GM23338 (cell line): ENCODE measurements around the gene CSNK1A1.

ENCODE experiments used
- CREB1 ChIP-seq: fragments of 250-450 bp; sonication (Bioruptor Pico); IDR thresholded peaks from 2 replicates; pipeline ENCODE4 v1.5.0; 2020; ENCODE audit warnings: low read depth, mild to moderate bottlenecking, moderate library complexity
- EZH2 ChIP-seq: fragments of 200-600 bp; sonication (generic); IDR thresholded peaks from one replicate; pipeline ENCODE4 v1.8.0; 2017; ENCODE audit warnings: antibody characterized with exemption, mild to moderate bottlenecking, low read depth; ENCODE audit not compliant: unreplicated experiment
- EZH2phosphoT487 ChIP-seq: fragments of 200-600 bp; sonication (generic); IDR thresholded peaks from one replicate; pipeline ENCODE4 v1.8.1; 2018; ENCODE audit warnings: antibody characterized with exemption; ENCODE audit not compliant: unreplicated experiment
- JUNB ChIP-seq: IDR thresholded peaks from one replicate; pipeline ENCODE4 v1.6.1; 2016; ENCODE audit warnings: antibody characterized with exemption; ENCODE audit not compliant: unreplicated experiment
- POLR2AphosphoS5 ChIP-seq: IDR thresholded peaks from 2 replicates; pipeline ENCODE4 v1.6.1; 2016; ENCODE audit warnings: antibody characterized with exemption, low read depth
- REST ChIP-seq: IDR thresholded peaks from one replicate; pipeline ENCODE4 v1.6.1; 2018; ENCODE audit warnings: antibody characterized with exemption; ENCODE audit not compliant: unreplicated experiment
- STAT1 ChIP-seq: IDR thresholded peaks from one replicate; pipeline ENCODE4 v1.6.1; 2016; ENCODE audit warnings: antibody characterized with exemption; ENCODE audit not compliant: unreplicated experiment
- ZNF331 ChIP-seq: fragments of 250-450 bp; sonication (Bioruptor Pico); IDR thresholded peaks from 2 replicates; pipeline ENCODE4 v1.5.0; 2020; ENCODE audit warnings: low read depth, mild to moderate bottlenecking, moderate library complexity
- TF ChIP-seq, protein P1 (sequence below), 2 experiments: fragments of 200-600 bp in 1 of 2; sonication (generic) in 1 of 2; conservative IDR thresholded peaks; 2 replicates each; pipeline versions ENCODE4 v1.5.1 to v1.6.1; 2016 to 2017; ENCODE audit warnings: antibody characterized with exemption in 2 of 2, low read depth in 2 of 2, mild to moderate bottlenecking in 2 of 2, moderate library complexity in 1 of 2

DNA sequence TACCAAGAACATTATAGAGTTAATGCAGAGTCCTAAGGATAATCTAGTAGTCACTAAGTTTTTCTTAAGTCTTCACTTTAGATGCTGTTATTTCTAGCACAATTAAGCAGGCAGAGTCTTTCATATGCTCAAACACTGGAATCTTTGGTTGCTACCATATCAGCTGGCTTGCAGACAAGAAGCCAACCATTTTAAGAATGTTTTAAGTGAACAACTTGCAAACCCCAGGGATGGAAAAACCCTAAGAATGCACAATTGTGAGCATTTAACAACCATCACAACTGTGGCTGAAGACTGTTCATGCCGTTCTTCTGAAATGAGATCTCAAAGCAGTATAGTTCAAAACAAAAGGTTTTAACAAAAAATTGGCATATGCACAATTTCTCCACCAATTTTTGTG, 55.1 kb downstream of the CSNK1A1 start:
- TF ChIP-seq, protein P1, sequence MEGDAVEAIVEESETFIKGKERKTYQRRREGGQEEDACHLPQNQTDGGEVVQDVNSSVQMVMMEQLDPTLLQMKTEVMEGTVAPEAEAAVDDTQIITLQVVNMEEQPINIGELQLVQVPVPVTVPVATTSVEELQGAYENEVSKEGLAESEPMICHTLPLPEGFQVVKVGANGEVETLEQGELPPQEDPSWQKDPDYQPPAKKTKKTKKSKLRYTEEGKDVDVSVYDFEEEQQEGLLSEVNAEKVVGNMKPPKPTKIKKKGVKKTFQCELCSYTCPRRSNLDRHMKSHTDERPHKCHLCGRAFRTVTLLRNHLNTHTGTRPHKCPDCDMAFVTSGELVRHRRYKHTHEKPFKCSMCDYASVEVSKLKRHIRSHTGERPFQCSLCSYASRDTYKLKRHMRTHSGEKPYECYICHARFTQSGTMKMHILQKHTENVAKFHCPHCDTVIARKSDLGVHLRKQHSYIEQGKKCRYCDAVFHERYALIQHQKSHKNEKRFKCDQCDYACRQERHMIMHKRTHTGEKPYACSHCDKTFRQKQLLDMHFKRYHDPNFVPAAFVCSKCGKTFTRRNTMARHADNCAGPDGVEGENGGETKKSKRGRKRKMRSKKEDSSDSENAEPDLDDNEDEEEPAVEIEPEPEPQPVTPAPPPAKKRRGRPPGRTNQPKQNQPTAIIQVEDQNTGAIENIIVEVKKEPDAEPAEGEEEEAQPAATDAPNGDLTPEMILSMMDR (conservative IDR thresholded peaks at IDR 0.05; ENCODE audit: low read depth in 2 of 2), result no peak
- TF ChIP-seq POLR2AphosphoS5 (no peak), JUNB (no peak), EZH2phosphoT487 (no peak), EZH2 (no peak), CREB1 (CRISPR knock-in tag) (no peak), ZNF331 (no peak), REST (no peak), STAT1 (no peak)
